Gastroesophageal sphincter (tissue), 4 donors: ENCODE results near the gene WNT10A. TPM values are rescaled to one million over a fixed set of nuclear protein-coding genes. Genes with fewer than 3 reads are reported as not detected.
A peak's percentile ranks its signal among the peaks of the same experiment; 100 is the strongest.

Source experiments
- ATAC-seq: fragments of 150-250 bp; one replicate; pipeline ENCODE4 v1.9.1; 2016; ENCODE audit warnings: mild to moderate bottlenecking, moderate library complexity
- H3K27ac ChIP-seq, 4 donors: fragments of 200-600 bp; sonication (generic) in 3 of 4; 1 replicate in 3 of 4; 2 replicates in 1 of 4; pipeline ENCODE4 v1.5.1; 2016 to 2019
- H3K27me3 ChIP-seq: fragments of 200-600 bp; sonication (generic); one replicate; pipeline ENCODE4 v1.5.1; 2019
- H3K36me3 ChIP-seq, 2 donors: fragments of 200-600 bp; sonication (generic); one replicate each; pipeline ENCODE4 v1.5.1; 2019; ENCODE audit warnings: control low read depth in 1 of 2
- H3K4me1 ChIP-seq, 3 donors: fragments of 200-600 bp; sonication (generic); 1 replicate in 2 of 3; 2 replicates in 1 of 3; pipeline ENCODE4 v1.5.1; 2016 to 2019; ENCODE audit warnings: control low read depth in 2 of 3
- H3K4me3 ChIP-seq, 2 donors: fragments of 200-600 bp; sonication (generic); one replicate each; pipeline ENCODE4 v1.5.1; 2019; ENCODE audit warnings: mild to moderate bottlenecking in 1 of 2, moderate library complexity in 1 of 2
- H3K9me3 ChIP-seq, 3 donors: fragments of 200-600 bp; sonication (generic); one replicate each; pipeline ENCODE4 v1.5.1; 2017 to 2019; ENCODE audit warnings: control low read depth in 2 of 3
- CTCF ChIP-seq, 4 experiments: fragments of 200-600 bp in 2 of 4; fragments of 450-650 bp in 2 of 4; sonication (generic) in 1 of 4; IDR thresholded peaks; one replicate each; pipeline ENCODE4 v1.5.1; 2017 to 2019; ENCODE audit warnings: antibody characterized with exemption in 4 of 4, mild to moderate bottlenecking in 2 of 4, moderate library complexity in 2 of 4
- EP300 ChIP-seq: sonication (generic); formaldehyde crosslinking; IDR thresholded peaks from one replicate; pipeline ENCODE4 v1.6.1; 2017; ENCODE audit warnings: antibody characterized with exemption, mild to moderate bottlenecking
- POLR2A ChIP-seq, 2 donors: fragments of 450-650 bp; IDR thresholded peaks; one replicate each; pipeline ENCODE4 v1.6.1; 2017; ENCODE audit warnings: antibody characterized with exemption in 2 of 2, mild to moderate bottlenecking in 2 of 2, moderate library complexity in 1 of 2
- POLR2AphosphoS5 ChIP-seq: sonication (generic); formaldehyde crosslinking; IDR thresholded peaks from one replicate; pipeline ENCODE4 v1.6.1; 2017; ENCODE audit warnings: antibody characterized with exemption
- WGBS, 2 donors: methylation state at CpG; one replicate each; pipeline ENCODE4 v1.1.5; 2018; ENCODE audit warnings: low coverage in 1 of 2; 5-methylcytosine and 5-hydroxymethylcytosine counted together
- total RNA-seq, 4 donors: library from RNA; depleted of rRNA; stranded (reverse); fragments of >200 nt; gene quantifications; one replicate each; pipeline ENCODE4 v1.1.0, GENCODE V29; 2016

The WNT10A gene
- total RNA-seq, 4 donors from 2014 or later, result not detected

- Histone ChIP-seq H3K4me3 (peak overlapping the region in 1 of 2 donors; percentile 39), H3K9me3 (no peaks in the 10 kb centered on the region), H3K27me3 (peaks cover 93% of the 10 kb centered on the region), H3K27ac (no peak overlapping the region), H3K4me1 (peaks cover 0 to 35% (median 13%) of the 10 kb centered on the region in 3 donors), H3K36me3 (no peaks in the 10 kb centered on the region)
- TF ChIP-seq POLR2A (IDR thresholded peaks at IDR 0.05) (peak in 1 of 2 donors; percentile 8), EP300 (no peak)
- WGBS, 2 donors, result 20% methylated on average over 1 of the region's 24 CpGs
- no peak for ATAC-seq
These were observed 375 bp downstream of the WNT10A start for GRCh38 chr2:218880859-218881594.

- WGBS, 2 donors, result 60 to 62% methylated on average over 4 of the region's 13 CpGs
- peaks cover 84% of the 10 kb centered on the region for H3K27me3 ChIP-seq
- no peak overlapping the region for H3K27ac ChIP-seq
These were observed 1.2 kb downstream of the WNT10A start for GRCh38 chr2:218881744-218882460.

GRCh38 chr2:218882461-218882816 is 1.8 kb downstream of the WNT10A start:
- Histone ChIP-seq H3K4me1 (peaks cover 0 to 35% (median 13%) of the 10 kb centered on the region in 3 donors), H3K27me3 (peaks cover 79% of the 10 kb centered on the region), H3K9me3 (no peaks in the 10 kb centered on the region), H3K27ac (no peak overlapping the region), H3K4me3 (no peak overlapping the region), H3K36me3 (no peaks in the 10 kb centered on the region)
- ATAC-seq, result no peak
- TF ChIP-seq POLR2AphosphoS5, result no peak
- TF ChIP-seq EP300, result no peak
- no peak for TF ChIP-seq POLR2A (IDR thresholded peaks at IDR 0.05)
- TF ChIP-seq CTCF (IDR thresholded peaks at IDR 0.05), result no peak
- WGBS, 2 donors, result no CpG with 5 or more reads among the region's 1 CpG

More at GRCh38 chr2:218881744-218882460, 1.2 kb downstream of the WNT10A start:
- H3K9me3 ChIP-seq, result no peaks in the 10 kb centered on the region
- H3K4me3 ChIP-seq, result no peak overlapping the region
- no peaks in the 10 kb centered on the region for H3K36me3 ChIP-seq
- no peak for TF ChIP-seq POLR2AphosphoS5
- no peak for TF ChIP-seq EP300
- TF ChIP-seq POLR2A (IDR thresholded peaks at IDR 0.05), result no peak
- TF ChIP-seq CTCF (IDR thresholded peaks at IDR 0.05), result no peak
- H3K4me1 ChIP-seq, result peaks cover 0 to 35% (median 13%) of the 10 kb centered on the region in 3 donors
- ATAC-seq, result no peak

- no peak for ATAC-seq
- H3K4me3 ChIP-seq, result peak overlapping the region in 1 of 2 donors; percentile 55
- peaks cover 74% of the 10 kb centered on the region for H3K27me3 ChIP-seq
- WGBS, 2 donors, result no CpG with 5 or more reads among the region's 4 CpGs
- TF ChIP-seq EP300, result no peak
- TF ChIP-seq POLR2AphosphoS5, result no peak
- no peak for TF ChIP-seq POLR2A (IDR thresholded peaks at IDR 0.05)
- no peak for TF ChIP-seq CTCF (IDR thresholded peaks at IDR 0.05)
- no peaks in the 10 kb centered on the region for H3K9me3 ChIP-seq
- H3K36me3 ChIP-seq, result no peaks in the 10 kb centered on the region
- peaks cover 0 to 35% (median 13%) of the 10 kb centered on the region in 3 donors for H3K4me1 ChIP-seq
- no peak overlapping the region for H3K27ac ChIP-seq
These were observed 2.3 kb downstream of the WNT10A start for GRCh38 chr2:218882866-218883366.
